Upper lobe of left lung (tissue), 6 donors: ENCODE data around the gene UGCG. TPM values are rescaled to one million over a fixed set of nuclear protein-coding genes. Genes with fewer than 3 reads are reported as not detected.

ENCODE experiments used
- ATAC-seq, 2 donors: fragments of 200-7000 bp; cut with Tn5 transposase; one replicate each; pipeline ENCODE4 v1.9.1; 2022; ENCODE audit warnings: mild to moderate bottlenecking in 2 of 2, moderate library complexity in 2 of 2; ENCODE audit not compliant: low FRiP score in 2 of 2
- DNase-seq, 2 donors: peaks; one replicate each; pipeline ENCODE4 v3.0.0-alpha.2; 2019 to 2020
- H3K27ac ChIP-seq, 4 donors: fragments of 200-600 bp; sonication (generic); one replicate each; pipeline ENCODE4 v1.5.1; 2016 to 2019
- H3K27me3 ChIP-seq, 4 donors: fragments of 200-600 bp; sonication (generic); one replicate each; pipeline ENCODE4 v1.5.1; 2017 to 2019
- H3K36me3 ChIP-seq, 4 donors: fragments of 200-600 bp; sonication (generic); one replicate each; pipeline ENCODE4 v1.5.1; 2016 to 2019
- H3K4me1 ChIP-seq, 4 donors: fragments of 200-600 bp; sonication (generic); one replicate each; pipeline ENCODE4 v1.5.1; 2018 to 2019
- H3K4me3 ChIP-seq, 4 donors: fragments of 200-600 bp; sonication (generic); one replicate each; pipeline ENCODE4 v1.5.1; 2017 to 2019; ENCODE audit warnings: mild to moderate bottlenecking in 2 of 4, moderate library complexity in 1 of 4
- H3K9me3 ChIP-seq, 4 donors: fragments of 200-600 bp; sonication (generic); one replicate each; pipeline ENCODE4 v1.5.1; 2018 to 2019
- CTCF ChIP-seq, 6 experiments: fragments of 450-650 bp in 4 of 6; fragments of 200-600 bp in 2 of 6; sonication (generic) in 2 of 6; IDR thresholded peaks; one replicate each; pipeline ENCODE4 v1.5.1; 2016 to 2019; ENCODE audit warnings: antibody characterized with exemption in 6 of 6
- EP300 ChIP-seq, 4 donors: sonication (generic); formaldehyde crosslinking; IDR thresholded peaks; one replicate each; pipeline ENCODE4 v1.5.1; 2017; ENCODE audit warnings: antibody characterized with exemption in 4 of 4, control low read depth in 2 of 4
- POLR2A ChIP-seq, 4 donors: fragments of 450-650 bp; IDR thresholded peaks; one replicate each; pipeline ENCODE4 v1.5.1; 2016 to 2017; ENCODE audit warnings: antibody characterized with exemption in 4 of 4, mild to moderate bottlenecking in 2 of 4
- POLR2AphosphoS5 ChIP-seq, 2 donors: sonication (generic); formaldehyde crosslinking; IDR thresholded peaks; one replicate each; pipeline ENCODE4 v1.5.1; 2017; ENCODE audit warnings: antibody characterized with exemption in 2 of 2
- WGBS, 2 donors: methylation state at CpG; one replicate each; pipeline ENCODE4 v1.1.5; 2017 to 2018; 5-methylcytosine and 5-hydroxymethylcytosine counted together
- total RNA-seq, 6 donors: library from RNA; depleted of rRNA in 4 of 6; stranded (reverse); fragments of >200 nt in 4 of 6; gene quantifications; one replicate each; pipeline versions ENCODE4 v1.1.0 to v1.2.1, GENCODE V29; 2016 to 2021
- donor health status: DM: no; HTN: no; CAD: no; lungs with moderate emphysema.
- donor health status: DM: no; HTN: yes; CAD: no; lungs with severe emphysema.

Gene UGCG
- total RNA-seq, 6 donors from 2014 or later = 21.4 to 79.7 (median 35.7) TPM

GRCh38 chr9:111926421-111926875, 29.8 kb downstream of the UGCG start:
- 45 to 55% methylated on average over 6 of the region's 6 CpGs for WGBS, 2 donors
- Histone ChIP-seq H3K4me1 (peaks cover 24 to 48% (median 38%) of the 10 kb centered on the region in 4 donors), H3K27me3 (no peaks in the 10 kb centered on the region), H3K27ac (peak overlapping the region in 3 of 4 donors; percentile 48 to 76 (median 59)), H3K9me3 (no peaks in the 10 kb centered on the region), H3K4me3 (no peak overlapping the region), H3K36me3 (peaks cover 2 to 35% (median 19%) of the 10 kb centered on the region in 4 donors)
- ATAC-seq (peak; percentile 78 to 86), DNase-seq (peak in 1 of 2 donors; percentile 70)
- TF ChIP-seq EP300 (IDR thresholded peaks at IDR 0.05) (no peak), CTCF (IDR thresholded peaks at IDR 0.05) (no peak), POLR2AphosphoS5 (IDR thresholded peaks at IDR 0.05) (peak in 1 of 2 donors; percentile 48), POLR2A (IDR thresholded peaks at IDR 0.05) (peak in 1 of 4 donors; percentile 17)

GRCh38 chr9:111928359-111928720, 31.7 kb downstream of the UGCG start:
- TF ChIP-seq POLR2AphosphoS5 (IDR thresholded peaks at IDR 0.05) (no peak), POLR2A (IDR thresholded peaks at IDR 0.05) (no peak), EP300 (IDR thresholded peaks at IDR 0.05) (no peak)
- no peaks in the 10 kb centered on the region for H3K27me3 ChIP-seq
- H3K27ac ChIP-seq = peak overlapping the region in 1 of 4 donors; percentile 32
- DNase-seq (no peak), ATAC-seq (no peak)
- no peak overlapping the region for H3K4me3 ChIP-seq
- peaks cover 4 to 54% (median 34%) of the 10 kb centered on the region in 4 donors for H3K36me3 ChIP-seq
- peaks cover 24 to 39% (median 31%) of the 10 kb centered on the region in 4 donors for H3K4me1 ChIP-seq
- no peaks in the 10 kb centered on the region for H3K9me3 ChIP-seq

DNA sequence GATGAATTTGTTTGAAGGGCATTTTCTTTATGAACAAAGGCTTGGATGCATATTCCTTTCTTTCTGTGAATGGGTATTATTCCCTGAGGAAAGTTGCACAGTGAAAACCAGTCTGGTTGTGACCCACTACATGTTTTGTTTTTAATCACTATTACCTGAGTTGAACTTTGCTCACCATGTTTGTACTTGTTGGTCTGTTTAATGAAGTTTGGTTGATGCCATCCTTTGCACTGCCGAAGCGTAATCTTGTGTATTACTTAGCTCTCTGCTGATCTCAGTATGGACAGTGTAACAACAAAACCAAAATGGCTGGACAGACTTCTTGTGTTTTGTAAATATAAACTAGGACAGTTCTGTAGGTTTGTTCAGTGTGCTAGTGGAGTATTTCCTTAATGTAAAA, 38.1 kb downstream of the UGCG start:
- peaks cover 5 to 61% (median 36%) of the 10 kb centered on the region in 4 donors for H3K36me3 ChIP-seq
- 98 to 100% methylated on average over 2 of the region's 2 CpGs for WGBS, 2 donors
- H3K27ac ChIP-seq = no peak overlapping the region
- H3K4me3 ChIP-seq = no peak overlapping the region
- H3K27me3 ChIP-seq = no peaks in the 10 kb centered on the region
- no peak for DNase-seq
- TF ChIP-seq POLR2A (IDR thresholded peaks at IDR 0.05) (no peak), EP300 (IDR thresholded peaks at IDR 0.05) (no peak), CTCF (IDR thresholded peaks at IDR 0.05) (no peak), POLR2AphosphoS5 (IDR thresholded peaks at IDR 0.05) (no peak)
- H3K9me3 ChIP-seq = no peaks in the 10 kb centered on the region
- peaks cover 8 to 22% (median 19%) of the 10 kb centered on the region in 4 donors for H3K4me1 ChIP-seq
- ATAC-seq = no peak

GRCh38 chr9:111936391-111936790, 39.8 kb downstream of the UGCG start:
- Histone ChIP-seq H3K36me3 (peaks cover 5 to 45% (median 21%) of the 10 kb centered on the region in 4 donors), H3K4me3 (no peak overlapping the region), H3K4me1 (peaks cover 8 to 22% (median 19%) of the 10 kb centered on the region in 4 donors), H3K9me3 (no peaks in the 10 kb centered on the region), H3K27ac (peak overlapping the region in 2 of 4 donors; percentile 8 to 67), H3K27me3 (no peaks in the 10 kb centered on the region)
- no peak for ATAC-seq
- no peak for DNase-seq
- 97 to 98% methylated on average over 2 of the region's 2 CpGs for WGBS, 2 donors
- TF ChIP-seq CTCF (IDR thresholded peaks at IDR 0.05) = no peak
- TF ChIP-seq POLR2A (IDR thresholded peaks at IDR 0.05) = no peak
- no peak for TF ChIP-seq POLR2AphosphoS5 (IDR thresholded peaks at IDR 0.05)
- TF ChIP-seq EP300 (IDR thresholded peaks at IDR 0.05) = no peak

DNA sequence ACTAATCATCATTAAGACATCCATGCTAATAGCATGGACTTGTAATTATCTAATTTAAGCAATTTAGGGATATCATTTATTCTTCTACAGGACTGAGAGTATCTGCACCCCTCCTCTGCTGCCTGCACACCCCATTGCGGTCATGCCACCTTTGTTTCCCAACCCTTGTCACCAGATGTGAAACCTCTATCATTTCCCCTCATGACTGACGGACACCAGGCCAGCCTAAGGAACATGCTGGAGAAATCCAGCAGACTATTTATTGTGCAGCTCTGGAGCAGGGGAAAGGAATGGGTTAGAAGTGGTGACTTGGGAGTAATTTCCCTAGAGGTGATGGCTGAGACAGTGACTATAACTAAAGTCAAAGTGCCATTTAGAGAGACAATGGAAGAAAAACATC, 40.7 kb downstream of the UGCG start:
- H3K9me3 ChIP-seq = no peaks in the 10 kb centered on the region
- H3K4me1 ChIP-seq = peaks cover 8 to 22% (median 19%) of the 10 kb centered on the region in 4 donors
- H3K36me3 ChIP-seq = peaks cover 5 to 35% (median 13%) of the 10 kb centered on the region in 4 donors
- ATAC-seq = peak in 1 of 2 donors; percentile 44
- no peak overlapping the region for H3K4me3 ChIP-seq
- no peaks in the 10 kb centered on the region for H3K27me3 ChIP-seq
- WGBS, 2 donors = 47 to 81% methylated on average over 2 of the region's 2 CpGs
- peak overlapping the region; percentile 41 to 67 (median 64) for H3K27ac ChIP-seq
- DNase-seq = no peak
- no peak for TF ChIP-seq POLR2AphosphoS5 (IDR thresholded peaks at IDR 0.05)
- no peak for TF ChIP-seq CTCF (IDR thresholded peaks at IDR 0.05)
- TF ChIP-seq EP300 (IDR thresholded peaks at IDR 0.05) = no peak
- TF ChIP-seq POLR2A (IDR thresholded peaks at IDR 0.05) = no peak
